SK-N-MC (cell line): Measurements from ENCODE around the gene TGFA.

ENCODE experiments used
- DNase-seq: peaks from one replicate; pipeline ENCODE4 v3.0.0-alpha.2; 2011; ENCODE audit warnings: low read depth, low spot score
- H3K27ac ChIP-seq: fragments of 200-600 bp; sonication (generic); 2 replicates; pipeline ENCODE4 v1.5.1; 2016; ENCODE audit warnings: mixed run types
- H3K36me3 ChIP-seq: fragments of 200-600 bp; sonication (generic); 2 replicates; pipeline ENCODE4 v1.6.1; 2017; ENCODE audit warnings: antibody characterized with exemption, low read length, mixed read lengths; ENCODE audit not compliant: insufficient read depth
- H3K4me3 ChIP-seq: fragments of 200-600 bp; sonication (generic); 2 replicates; pipeline ENCODE4 v1.5.1; 2016
- H3K9ac ChIP-seq: fragments of 200-600 bp; sonication (generic); 2 replicates; pipeline ENCODE4 v1.8.0; 2017; ENCODE audit warnings: mixed run types, mixed read lengths; ENCODE audit not compliant: insufficient read length
- H3K9me3 ChIP-seq: fragments of 200-600 bp; sonication (generic); 2 replicates; pipeline ENCODE4 v1.6.1; 2017; ENCODE audit warnings: low read depth, mild to moderate bottlenecking, antibody characterized with exemption, low read length, moderate library complexity, mixed read lengths
- EZH2 ChIP-seq: fragments of 200-600 bp; sonication (generic); IDR thresholded peaks from one replicate; pipeline ENCODE4 v1.6.1; 2017; ENCODE audit warnings: antibody characterized with exemption
- FOXP2 ChIP-seq: optimal IDR thresholded peaks from 2 replicates; pipeline ENCODE3; 2011; ENCODE audit warnings: mild to moderate bottlenecking, moderate library complexity; ENCODE audit not compliant: insufficient read depth; ENCODE audit errors: extremely low read length, control extremely low read depth
- POLR2AphosphoS5 ChIP-seq: IDR thresholded peaks from 2 replicates; pipeline ENCODE4 v1.6.1; 2012; ENCODE audit warnings: mild to moderate bottlenecking, low read depth, low read length, borderline replicate concordance

The TGFA gene

GRCh38 chr2:70461981-70462876 lies 91.4 kb downstream of the TGFA start:
- H3K4me3 ChIP-seq: no peak overlapping the region
- TF ChIP-seq POLR2AphosphoS5 (no peak), EZH2 (no peak), FOXP2 (no peak)
- H3K9me3 ChIP-seq: no peaks in the 10 kb centered on the region
- no peaks in the 10 kb centered on the region for H3K36me3 ChIP-seq
- H3K9ac ChIP-seq: no peak overlapping the region
- no peak overlapping the region for H3K27ac ChIP-seq
- no peak for DNase-seq

- Histone ChIP-seq H3K27ac (no peak overlapping the region), H3K36me3 (no peaks in the 10 kb centered on the region), H3K9ac (no peak overlapping the region), H3K9me3 (no peaks in the 10 kb centered on the region), H3K4me3 (no peak overlapping the region)
- DNase-seq: no peak
- TF ChIP-seq POLR2AphosphoS5: no peak
- TF ChIP-seq EZH2: no peak
- no peak for TF ChIP-seq FOXP2
These were observed 92.2 kb downstream of the TGFA start for GRCh38 chr2:70461414-70461813.

- H3K9me3 ChIP-seq: no peaks in the 10 kb centered on the region
- no peak overlapping the region for H3K27ac ChIP-seq
- no peaks in the 10 kb centered on the region for H3K36me3 ChIP-seq
- DNase-seq: no peak
- no peak overlapping the region for H3K4me3 ChIP-seq
- H3K9ac ChIP-seq: no peak overlapping the region
- TF ChIP-seq FOXP2 (no peak), EZH2 (no peak), POLR2AphosphoS5 (no peak)
These were observed 93.3 kb downstream of the TGFA start for GRCh38 chr2:70460333-70460732.

- Histone ChIP-seq H3K36me3 (no peaks in the 10 kb centered on the region), H3K9ac (no peak overlapping the region), H3K9me3 (no peaks in the 10 kb centered on the region), H3K4me3 (no peak overlapping the region), H3K27ac (no peak overlapping the region)
- no peak for DNase-seq
- TF ChIP-seq EZH2 (no peak), FOXP2 (no peak)
These were observed 95.0 kb downstream of the TGFA start for GRCh38 chr2:70458661-70459060.

GRCh38 chr2:70456585-70457495 lies 96.8 kb downstream of the TGFA start:
- DNase-seq: no peak
- Histone ChIP-seq H3K9ac (no peak overlapping the region), H3K27ac (no peak overlapping the region), H3K9me3 (no peaks in the 10 kb centered on the region), H3K36me3 (no peaks in the 10 kb centered on the region), H3K4me3 (no peak overlapping the region)
- TF ChIP-seq FOXP2 (no peak), POLR2AphosphoS5 (no peak), EZH2 (no peak)

GRCh38 chr2:70454936-70455544 lies 98.6 kb downstream of the TGFA start:
- Histone ChIP-seq H3K36me3 (no peaks in the 10 kb centered on the region), H3K4me3 (no peak overlapping the region), H3K9ac (no peak overlapping the region), H3K9me3 (no peaks in the 10 kb centered on the region), H3K27ac (no peak overlapping the region)
- no peak for DNase-seq
- TF ChIP-seq POLR2AphosphoS5 (no peak), EZH2 (no peak), FOXP2 (no peak)

- no peak overlapping the region for H3K27ac ChIP-seq
- no peaks in the 10 kb centered on the region for H3K9me3 ChIP-seq
- TF ChIP-seq POLR2AphosphoS5 (no peak), EZH2 (no peak), FOXP2 (no peak)
- H3K4me3 ChIP-seq: no peak overlapping the region
- H3K9ac ChIP-seq: no peak overlapping the region
- DNase-seq: no peak
- H3K36me3 ChIP-seq: no peaks in the 10 kb centered on the region
These were observed 102.9 kb downstream of the TGFA start for GRCh38 chr2:70450641-70451250.
